Right lobe of liver (tissue), 4 donors: ENCODE results near the gene TMEM222.

Experiments
- CTCF ChIP-seq, 4 donors: fragments of 200-600 bp in 3 of 4; fragments of 450-650 bp in 1 of 4; IDR thresholded peaks; one replicate each; pipeline versions ENCODE4 v1.5.1 to v1.8.0; 2016 to 2022; ENCODE audit warnings: antibody characterized with exemption in 4 of 4, mild to moderate bottlenecking in 2 of 4
- POLR2A ChIP-seq: fragments of 450-650 bp; IDR thresholded peaks from one replicate; pipeline ENCODE4 v1.6.1; 2017; ENCODE audit warnings: antibody characterized with exemption, mild to moderate bottlenecking
- donor health status: DM: no; HTN: no; CAD: no.
- donor health status: DM: no; HTN: no; CAD: no.
- donor health status: DM: no; HTN: yes; CAD: no.

GRCh38 chr1:27274204-27274603 is 47.8 kb upstream of the TMEM222 start:
- TF ChIP-seq CTCF (IDR thresholded peaks at IDR 0.05) (no peak), POLR2A (no peak)
